Neural progenitor cell (in vitro differentiated cells): Measurements from ENCODE around the gene SPOUT1. TPM values are rescaled to one million over a fixed set of nuclear protein-coding genes. Genes with fewer than 3 reads are reported as not detected.

ENCODE experiments used
- DNase-seq: peaks from one replicate; pipeline ENCODE4 v3.0.0-alpha.2; 2016; ENCODE audit warnings: low spot score
- H2AFZ ChIP-seq: fragments of 200-600 bp; sonication (generic); replicated peaks from 2 replicates; pipeline ENCODE4 v1.6.1; 2016; ENCODE audit warnings: antibody characterized with exemption
- H3F3A ChIP-seq: fragments of 200-600 bp; sonication (generic); 2 replicates; pipeline ENCODE4 v1.6.1; 2016; ENCODE audit warnings: antibody characterized with exemption, low read depth
- H3K27ac ChIP-seq: fragments of 200-600 bp; sonication (generic); 2 replicates; pipeline ENCODE4 v1.5.1; 2016; ENCODE audit warnings: mild to moderate bottlenecking
- H3K27me3 ChIP-seq: fragments of 200-600 bp; sonication (generic); 2 replicates; pipeline ENCODE4 v1.6.1; 2016; ENCODE audit warnings: mild to moderate bottlenecking, moderate library complexity
- H3K36me3 ChIP-seq: fragments of 200-600 bp; sonication (generic); 2 replicates; pipeline ENCODE4 v1.5.1; 2016
- H3K4me1 ChIP-seq: fragments of 200-600 bp; sonication (generic); 2 replicates; pipeline ENCODE4 v1.6.1; 2016; ENCODE audit warnings: mixed run types
- H3K4me2 ChIP-seq: fragments of 200-600 bp; sonication (generic); 2 replicates; pipeline ENCODE4 v1.6.1; 2016
- H3K4me3 ChIP-seq: fragments of 200-600 bp; sonication (generic); 2 replicates; pipeline ENCODE4 v1.5.1; 2016
- H3K79me2 ChIP-seq: fragments of 200-600 bp; sonication (generic); 2 replicates; pipeline ENCODE4 v1.6.1; 2016; ENCODE audit warnings: low read depth
- H3K9ac ChIP-seq: fragments of 200-600 bp; sonication (generic); 2 replicates; pipeline ENCODE4 v1.6.1; 2016
- H3K9me3 ChIP-seq: fragments of 200-600 bp; sonication (generic); 2 replicates; pipeline ENCODE4 v1.5.1; 2016; ENCODE audit warnings: low read depth
- H4K20me1 ChIP-seq: fragments of 200-600 bp; sonication (generic); 2 replicates; pipeline ENCODE4 v1.6.1; 2016; ENCODE audit warnings: low read depth
- H3K27ac Mint-ChIP-seq: 3 replicates; pipeline ENCODE4 v1.8.0; 2021; ENCODE audit warnings: mixed read lengths
- H3K27me3 Mint-ChIP-seq: 2 replicates; pipeline ENCODE4 v1.8.0; 2022; ENCODE audit warnings: low read depth, mild to moderate bottlenecking, inconsistent platforms, moderate library complexity, mixed read lengths; ENCODE audit not compliant: insufficient read depth
- H3K36me3 Mint-ChIP-seq: 3 replicates; pipeline ENCODE4 v1.8.0; 2021; ENCODE audit warnings: mixed read lengths
- H3K4me1 Mint-ChIP-seq: 3 replicates; pipeline ENCODE4 v1.8.0; 2021; ENCODE audit warnings: mixed read lengths
- H3K4me3 Mint-ChIP-seq: 3 replicates; pipeline ENCODE4 v1.8.0; 2021; ENCODE audit warnings: mild to moderate bottlenecking, moderate library complexity, mixed read lengths
- H3K9me3 Mint-ChIP-seq: 3 replicates; pipeline ENCODE4 v1.8.0; 2020; ENCODE audit warnings: mixed read lengths
- EZH2 ChIP-seq: fragments of 200-600 bp; sonication (generic); IDR thresholded peaks from 2 replicates; pipeline ENCODE4 v1.6.1; 2017; ENCODE audit warnings: antibody characterized with exemption, mild to moderate bottlenecking, moderate library complexity
- EZH2phosphoT487 ChIP-seq: fragments of 200-600 bp; sonication (generic); IDR thresholded peaks from 2 replicates; pipeline ENCODE4 v1.6.1; 2017; ENCODE audit warnings: antibody characterized with exemption
- total RNA-seq: library from RNA; depleted of rRNA; stranded (reverse); fragments of >200 nt; gene quantifications from 2 replicates; pipeline ENCODE4 v1.2.3, GENCODE V29; 2015; ENCODE audit warnings: low replicate concordance
- TF ChIP-seq, protein P1 (sequence below): fragments of 200-600 bp; sonication (generic); IDR thresholded peaks from 2 replicates; pipeline ENCODE4 v1.5.1; 2017; ENCODE audit warnings: antibody characterized with exemption, mild to moderate bottlenecking

The SPOUT1 gene
- total RNA-seq, 1 donor from 2014 or later, result 17.2 TPM

DNA sequence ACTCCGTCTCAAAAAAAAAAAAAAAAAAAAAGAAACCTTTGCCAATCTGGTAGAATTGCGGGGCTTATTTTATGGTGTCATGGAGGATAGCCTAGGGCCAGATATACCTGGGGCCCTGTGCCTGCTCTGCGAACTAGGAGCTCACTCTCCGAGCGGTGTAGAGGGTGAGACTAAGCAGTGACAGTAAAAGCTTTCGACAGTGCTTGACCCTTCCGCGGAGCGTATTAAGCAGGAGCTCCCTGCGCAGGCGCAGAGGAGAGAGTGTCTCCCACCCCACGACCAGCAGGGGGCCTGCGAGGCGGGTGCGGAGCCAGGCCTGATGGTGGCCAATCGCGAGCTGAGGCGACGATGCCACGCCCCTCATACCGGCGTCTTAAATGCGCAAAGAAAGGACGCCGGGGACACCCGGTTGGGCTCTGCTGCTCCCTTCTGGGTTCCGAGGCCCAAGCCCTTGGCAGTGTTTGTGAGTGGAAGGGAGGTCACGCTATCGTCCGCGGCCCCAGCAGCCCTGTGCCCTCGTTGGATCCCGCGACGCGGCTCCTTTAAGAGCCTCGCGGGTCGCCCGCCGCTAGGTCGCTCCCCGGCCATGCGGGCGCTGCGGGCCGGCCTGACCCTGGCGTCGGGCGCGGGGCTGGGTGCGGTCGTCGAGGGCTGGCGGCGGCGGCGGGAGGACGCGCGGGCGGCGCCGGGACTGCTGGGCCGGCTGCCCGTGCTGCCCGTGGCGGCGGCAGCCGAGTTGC, 11.3 kb downstream of the SPOUT1 start, which contains the start of gene ENDOG:
Gene ENDOG (plus strand): TSS at position 402 of the 740 bp plus-strand sequence. CDS start 185 bp downstream, at position 587.
- Histone ChIP-seq H3K4me3 (peak within 1 kb of the TSS; percentile 51), H3K27me3 (peaks cover 11% of the 10 kb centered on the region), H3K27ac (no peak within 1 kb of the TSS), H3K36me3 (no peaks in the 10 kb centered on the region), H3K4me1 (peaks cover 7% of the 10 kb centered on the region), H3K9me3 (no peaks in the 10 kb centered on the region), H3K79me2 (no peaks in the 10 kb centered on the region), H3K9ac (no peak within 1 kb of the TSS), H3F3A (peaks cover 16% of the 10 kb centered on the region), H3K4me2 (peak within 1 kb of the TSS; percentile 96), H2AFZ (peak within 1 kb of the TSS; percentile 81), H4K20me1 (peaks cover 31% of the 10 kb centered on the region)
- TF ChIP-seq, protein P1, sequence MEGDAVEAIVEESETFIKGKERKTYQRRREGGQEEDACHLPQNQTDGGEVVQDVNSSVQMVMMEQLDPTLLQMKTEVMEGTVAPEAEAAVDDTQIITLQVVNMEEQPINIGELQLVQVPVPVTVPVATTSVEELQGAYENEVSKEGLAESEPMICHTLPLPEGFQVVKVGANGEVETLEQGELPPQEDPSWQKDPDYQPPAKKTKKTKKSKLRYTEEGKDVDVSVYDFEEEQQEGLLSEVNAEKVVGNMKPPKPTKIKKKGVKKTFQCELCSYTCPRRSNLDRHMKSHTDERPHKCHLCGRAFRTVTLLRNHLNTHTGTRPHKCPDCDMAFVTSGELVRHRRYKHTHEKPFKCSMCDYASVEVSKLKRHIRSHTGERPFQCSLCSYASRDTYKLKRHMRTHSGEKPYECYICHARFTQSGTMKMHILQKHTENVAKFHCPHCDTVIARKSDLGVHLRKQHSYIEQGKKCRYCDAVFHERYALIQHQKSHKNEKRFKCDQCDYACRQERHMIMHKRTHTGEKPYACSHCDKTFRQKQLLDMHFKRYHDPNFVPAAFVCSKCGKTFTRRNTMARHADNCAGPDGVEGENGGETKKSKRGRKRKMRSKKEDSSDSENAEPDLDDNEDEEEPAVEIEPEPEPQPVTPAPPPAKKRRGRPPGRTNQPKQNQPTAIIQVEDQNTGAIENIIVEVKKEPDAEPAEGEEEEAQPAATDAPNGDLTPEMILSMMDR, result peak; percentile 63
- no peak for TF ChIP-seq EZH2
- H3K27ac Mint-ChIP-seq, result peak within 1 kb of the TSS; percentile 78
- H3K27me3 Mint-ChIP-seq, result peaks cover 5% of the 10 kb centered on the region
- peak; percentile 100 for DNase-seq
- peak within 1 kb of the TSS; percentile 87 for H3K4me3 Mint-ChIP-seq
- peaks cover 2% of the 10 kb centered on the region for H3K36me3 Mint-ChIP-seq
- no peaks in the 10 kb centered on the region for H3K9me3 Mint-ChIP-seq
- peaks cover 14% of the 10 kb centered on the region for H3K4me1 Mint-ChIP-seq

DNA sequence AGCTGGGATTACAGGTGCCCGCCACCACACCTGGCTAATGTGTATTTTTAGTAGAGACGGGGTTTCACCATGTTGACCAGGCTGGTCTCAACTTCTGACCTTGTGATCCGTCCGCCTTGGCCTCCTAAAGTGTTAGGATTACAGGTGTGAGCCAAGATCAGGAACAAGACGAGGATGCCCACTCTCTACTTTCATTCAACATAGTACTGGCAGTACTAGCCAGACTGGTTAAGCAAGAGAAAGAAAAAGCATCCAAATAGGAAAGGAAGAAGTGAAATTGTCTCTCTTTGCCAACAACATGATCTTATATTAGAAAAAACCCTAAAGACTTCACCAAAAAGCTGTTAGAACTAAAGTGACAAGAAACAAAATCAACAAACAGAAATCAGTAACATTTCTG, 18.7 kb downstream of the SPOUT1 start:
- Histone ChIP-seq H3K4me1 (no peaks in the 10 kb centered on the region), H3K9me3 (no peaks in the 10 kb centered on the region), H3F3A (no peaks in the 10 kb centered on the region), H3K4me2 (no peak overlapping the region), H3K27ac (no peak overlapping the region), H4K20me1 (no peaks in the 10 kb centered on the region), H3K4me3 (no peak overlapping the region), H3K27me3 (no peaks in the 10 kb centered on the region), H3K9ac (no peak overlapping the region), H2AFZ (no peak overlapping the region), H3K36me3 (no peaks in the 10 kb centered on the region), H3K79me2 (no peaks in the 10 kb centered on the region)
- H3K27ac Mint-ChIP-seq, result no peak overlapping the region
- H3K9me3 Mint-ChIP-seq, result no peaks in the 10 kb centered on the region
- TF ChIP-seq EZH2phosphoT487, result no peak
- no peak for TF ChIP-seq EZH2
- TF ChIP-seq, protein P1, result no peak
- no peak overlapping the region for H3K4me3 Mint-ChIP-seq
- peaks cover 6% of the 10 kb centered on the region for H3K27me3 Mint-ChIP-seq
- DNase-seq, result no peak
- peaks cover 2% of the 10 kb centered on the region for H3K36me3 Mint-ChIP-seq
- H3K4me1 Mint-ChIP-seq, result no peaks in the 10 kb centered on the region

DNA sequence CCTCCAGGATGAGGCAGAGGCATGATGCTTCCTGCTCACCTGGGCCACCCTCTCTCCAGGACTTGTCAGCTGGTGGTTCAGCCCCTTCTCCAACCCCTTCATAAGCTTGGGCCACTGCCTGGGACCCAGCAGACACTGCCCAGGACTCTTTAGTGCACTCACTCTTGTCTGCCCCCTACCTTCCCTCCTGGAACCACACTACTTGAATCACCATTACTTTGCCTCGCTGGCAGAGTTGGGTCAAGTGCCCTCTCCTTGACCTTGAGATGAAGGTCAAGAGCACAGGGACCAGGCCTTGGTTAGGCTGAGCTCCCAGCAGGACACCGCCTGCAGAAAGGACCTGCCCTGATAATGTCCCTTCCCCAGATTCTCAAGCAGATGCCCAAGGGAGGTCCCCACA, 19.8 kb downstream of the SPOUT1 start:
- Histone ChIP-seq H3K4me3 (no peak overlapping the region), H3K36me3 (no peaks in the 10 kb centered on the region), H3K9me3 (no peaks in the 10 kb centered on the region), H3F3A (no peaks in the 10 kb centered on the region), H3K27ac (no peak overlapping the region), H3K79me2 (no peaks in the 10 kb centered on the region), H4K20me1 (no peaks in the 10 kb centered on the region), H2AFZ (no peak overlapping the region), H3K4me1 (no peaks in the 10 kb centered on the region), H3K4me2 (no peak overlapping the region), H3K27me3 (no peaks in the 10 kb centered on the region), H3K9ac (no peak overlapping the region)
- Mint-ChIP-seq H3K4me1 (no peaks in the 10 kb centered on the region), H3K9me3 (no peaks in the 10 kb centered on the region), H3K4me3 (no peak overlapping the region), H3K27ac (no peak overlapping the region), H3K27me3 (peaks cover 5% of the 10 kb centered on the region), H3K36me3 (peaks cover 4% of the 10 kb centered on the region)
- TF ChIP-seq, protein P1, result peak; percentile 22
- TF ChIP-seq EZH2phosphoT487 (no peak), EZH2 (no peak)
- no peak for DNase-seq
